GM18861 (cell line): Measurements from ENCODE around the gene HOXB6.

Source experiments
- ATAC-seq: cut with Tn5 transposase; IDR thresholded peaks from one replicate; pipeline ENCODE4 v1.9.1; 2021; ENCODE audit not compliant: unreplicated experiment

HOXB6 gene

DNA sequence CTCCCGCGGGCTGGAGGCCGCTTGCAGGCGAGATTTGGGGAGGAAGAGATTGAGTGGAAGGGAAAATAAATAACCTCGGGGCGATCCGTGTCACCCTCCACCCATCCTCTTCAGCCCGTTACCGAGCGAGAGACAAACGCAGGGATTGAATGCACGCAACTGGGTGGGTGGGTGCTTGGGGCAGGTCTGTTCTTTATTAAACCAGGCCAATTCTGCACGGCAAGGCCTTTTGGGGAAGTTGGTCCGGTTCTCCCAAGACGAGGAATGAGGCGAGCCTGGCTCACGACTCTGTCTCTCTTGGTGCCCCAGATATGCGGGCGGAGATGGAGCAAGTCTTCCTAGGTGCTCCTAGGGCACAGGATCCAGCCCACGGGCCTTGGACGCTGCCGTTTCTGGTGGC lies 6.4 kb upstream of the HOXB6 start:
- ATAC-seq = no peak

DNA sequence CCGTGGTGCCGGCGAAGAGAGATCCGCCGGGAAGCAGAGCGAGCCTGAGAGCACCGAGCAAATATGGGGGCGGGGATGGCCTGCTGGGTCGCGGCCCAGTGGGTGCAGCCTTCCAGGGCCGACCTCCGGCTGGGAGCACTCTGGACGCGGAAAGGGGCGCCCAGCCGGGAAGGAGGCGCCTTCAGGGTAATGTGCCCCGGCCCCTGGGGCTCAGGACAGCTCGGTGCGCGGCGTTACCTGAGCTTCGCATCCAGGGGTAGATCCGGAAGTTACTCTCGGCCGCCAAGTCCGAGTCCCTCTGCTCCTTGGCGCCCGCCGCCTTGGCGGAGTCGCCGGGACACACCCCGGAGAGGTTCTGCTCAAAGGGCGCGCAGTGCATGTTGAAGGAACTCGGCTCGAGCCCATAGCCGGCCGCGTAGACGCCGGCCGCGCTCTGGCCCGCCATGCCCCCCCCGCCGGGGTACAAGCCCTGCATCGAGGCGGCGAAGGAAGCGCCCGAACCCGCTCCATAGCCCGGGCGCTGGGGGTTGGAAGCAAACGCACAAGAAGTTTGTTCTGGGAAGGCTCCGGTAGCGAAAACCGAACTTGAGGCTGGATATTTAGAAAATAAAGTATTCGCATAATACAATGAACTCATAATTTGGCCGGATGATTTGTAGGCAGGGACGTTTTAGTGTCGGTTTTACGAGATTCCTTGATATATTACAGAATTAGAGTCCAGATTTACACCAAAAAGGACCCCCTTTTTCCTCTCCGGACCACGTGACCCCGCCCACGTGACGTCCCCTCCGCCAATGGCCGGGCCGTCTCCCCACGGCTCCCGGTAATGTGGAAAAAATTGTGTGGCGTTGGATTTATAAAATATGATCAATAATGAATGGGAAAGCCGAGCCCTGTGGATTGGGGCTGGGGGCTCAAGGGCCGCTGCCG lies 5.8 kb upstream of the HOXB6 start, which contains the start of gene HOXB7:
TSS of gene HOXB7 (minus strand) at position 736 of the 930 bp plus-strand sequence. CDS start at position 637, 99 bp downstream.
- no peak for ATAC-seq

DNA sequence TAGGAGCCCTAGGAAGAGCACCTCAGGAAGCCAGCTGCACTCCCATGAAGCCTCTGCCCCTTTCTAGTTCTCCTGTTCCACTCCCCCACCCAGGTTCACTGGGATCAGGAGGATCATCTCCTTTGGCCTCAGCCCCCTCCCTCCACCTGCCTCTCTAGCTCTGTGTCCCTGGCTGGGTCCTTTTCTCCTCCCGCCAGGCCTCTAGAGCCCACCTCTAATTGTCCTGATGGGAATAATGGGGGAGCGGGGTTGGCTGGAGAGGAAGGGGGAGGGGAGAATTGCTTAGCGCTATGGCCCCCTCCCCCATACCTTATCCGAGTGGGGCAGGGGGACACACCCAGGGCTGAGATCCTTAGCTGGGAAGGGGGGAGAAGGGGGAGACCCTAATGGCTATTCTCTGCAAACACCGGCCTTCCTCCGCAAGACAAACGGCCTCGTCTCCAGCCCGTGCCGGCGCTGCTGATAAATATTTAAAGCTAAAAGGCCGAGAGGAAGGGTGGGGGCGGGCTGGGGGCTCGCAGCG lies 5.0 kb upstream of the HOXB6 start:
- no peak for ATAC-seq

DNA sequence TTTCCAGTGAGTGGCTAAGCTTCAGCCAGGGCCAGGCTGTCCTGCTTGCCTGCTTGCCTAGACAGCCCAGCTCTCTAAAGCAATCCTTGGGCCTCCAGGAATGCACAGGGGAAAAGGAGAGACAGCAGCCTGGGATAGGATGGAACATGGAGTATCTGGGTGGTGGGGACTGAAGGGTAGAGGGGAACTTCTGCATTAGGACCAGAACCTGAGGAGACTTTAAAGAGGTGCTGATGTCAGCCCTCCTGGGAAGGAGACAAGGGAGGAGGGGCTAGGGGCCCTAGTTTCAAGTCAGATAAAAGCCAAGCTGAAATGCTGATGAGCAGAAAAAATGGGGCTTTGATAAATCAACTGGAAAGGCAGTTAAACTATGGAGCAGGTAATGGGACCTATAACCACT lies 4.2 kb upstream of the HOXB6 start:
- ATAC-seq = no peak

DNA sequence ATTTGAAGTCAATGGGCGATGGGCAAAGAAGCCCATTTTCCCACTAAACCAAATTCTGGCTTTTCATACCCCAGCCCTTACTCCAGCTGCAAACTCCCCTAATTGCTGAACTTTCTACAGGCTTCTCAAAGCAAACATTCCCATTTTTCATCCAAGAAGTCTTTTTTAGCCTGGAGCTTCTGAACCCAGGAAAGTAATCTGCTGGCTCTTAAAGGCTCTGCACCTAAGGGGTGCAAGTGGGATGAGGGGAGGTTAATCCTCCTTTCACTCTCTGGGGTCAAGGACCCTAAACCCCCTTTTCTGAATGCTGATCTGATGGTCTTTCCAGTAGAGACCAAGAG lies 3.7 kb upstream of the HOXB6 start:
- ATAC-seq = no peak

DNA sequence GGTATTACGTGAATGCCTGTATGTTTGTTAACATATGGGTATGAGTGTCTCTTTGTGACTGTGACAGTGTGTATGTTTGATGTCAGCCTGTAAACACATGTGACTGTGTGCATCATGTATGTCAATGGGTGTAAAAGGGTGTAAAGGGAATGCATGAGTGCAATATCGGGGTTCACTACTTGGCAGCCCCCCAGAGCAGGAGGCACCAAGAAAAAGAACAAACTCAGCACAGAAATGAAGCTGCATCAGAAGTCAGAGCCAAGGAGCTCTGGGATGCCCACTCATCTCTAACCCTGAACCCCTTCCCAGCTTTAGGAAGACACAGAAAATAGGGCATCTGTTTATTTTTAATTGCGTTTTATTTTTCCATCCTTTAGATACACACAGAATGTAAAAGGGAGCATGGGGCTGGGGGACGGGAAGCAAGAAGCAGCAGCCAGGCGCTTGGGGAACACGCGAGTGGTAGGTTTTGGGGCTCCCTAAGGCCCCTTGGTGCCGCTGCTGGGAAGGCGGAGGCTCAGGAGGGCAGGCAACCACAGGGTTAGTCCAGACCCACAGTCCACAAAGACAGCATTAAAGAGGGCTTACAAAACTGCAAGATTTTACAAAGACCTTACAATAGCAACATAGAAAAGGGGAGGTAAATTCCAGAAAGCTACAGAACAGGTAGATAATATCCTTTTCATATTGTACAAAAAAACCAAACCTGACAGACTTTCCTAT lies 2.3 kb upstream of the HOXB6 start:
- ATAC-seq = no peak

DNA sequence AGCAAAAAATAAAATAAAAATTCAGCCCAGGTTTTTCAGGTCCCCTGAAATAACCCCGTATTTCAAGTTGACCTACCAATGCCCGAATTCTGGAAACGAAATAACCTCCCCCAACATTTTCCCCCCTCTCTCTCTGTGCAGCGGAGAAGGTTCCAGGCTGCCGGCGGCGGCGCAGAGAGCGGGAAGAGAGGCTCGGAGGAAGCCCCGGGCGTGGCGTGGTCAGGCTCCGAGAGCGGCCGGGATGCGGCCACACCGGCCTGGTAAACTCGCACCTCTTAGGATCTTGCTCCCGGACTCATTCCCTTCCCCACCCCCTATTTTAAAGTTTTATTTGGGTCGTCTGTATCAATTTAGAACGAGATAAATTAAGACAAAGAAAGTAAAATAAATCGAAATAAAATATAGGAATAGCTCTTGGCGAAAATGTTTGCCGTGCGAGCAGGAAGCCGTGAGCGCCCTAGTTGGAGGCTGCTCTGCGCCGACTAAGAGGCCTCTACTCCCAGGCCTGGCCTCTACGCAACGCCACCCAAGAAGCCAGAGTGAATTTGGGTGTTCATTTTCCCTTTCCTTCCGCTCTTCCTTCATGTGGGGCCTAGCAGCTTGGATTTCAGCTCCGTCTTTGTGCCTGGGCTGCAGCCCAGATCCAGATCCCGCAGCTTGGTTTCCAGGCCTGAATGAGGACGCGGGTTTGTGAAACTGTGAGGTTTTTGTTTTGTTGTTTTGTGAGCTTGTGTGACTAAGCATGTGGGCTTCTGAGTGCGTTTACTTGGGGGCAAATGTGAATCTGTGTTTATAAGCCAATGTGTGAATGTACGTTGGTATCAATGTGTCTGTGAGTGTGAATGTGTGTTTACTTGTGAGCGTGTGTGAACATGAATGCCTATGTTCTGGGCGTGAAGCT lies 1.5 kb upstream of the HOXB6 start:
- ATAC-seq = no peak

DNA sequence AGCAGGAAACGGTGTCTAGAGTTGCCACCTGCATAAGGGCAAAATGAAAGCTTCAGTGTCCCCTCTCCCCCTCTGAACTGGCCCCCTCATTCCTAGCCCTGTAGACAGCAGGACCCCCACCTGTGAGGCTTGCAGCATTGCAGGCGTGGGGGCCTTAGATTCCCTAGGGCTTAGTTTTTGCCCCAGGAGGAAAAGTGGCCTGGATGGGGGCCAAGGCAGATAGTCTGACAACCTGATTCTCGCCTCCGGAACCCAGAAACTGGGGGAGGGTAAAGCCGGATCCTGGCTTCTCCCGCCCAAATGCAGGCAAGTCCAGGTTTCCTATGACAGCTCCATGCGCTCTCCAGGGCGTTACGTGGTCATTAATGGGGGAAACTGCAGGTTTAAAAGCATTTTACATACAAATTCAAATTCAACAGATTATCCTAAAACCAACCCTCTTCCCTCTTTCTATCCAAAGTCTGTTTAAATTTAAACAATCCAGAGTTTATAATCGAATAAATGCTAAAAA lies 678 bp upstream of the HOXB6 start:
- ATAC-seq = no peak

DNA sequence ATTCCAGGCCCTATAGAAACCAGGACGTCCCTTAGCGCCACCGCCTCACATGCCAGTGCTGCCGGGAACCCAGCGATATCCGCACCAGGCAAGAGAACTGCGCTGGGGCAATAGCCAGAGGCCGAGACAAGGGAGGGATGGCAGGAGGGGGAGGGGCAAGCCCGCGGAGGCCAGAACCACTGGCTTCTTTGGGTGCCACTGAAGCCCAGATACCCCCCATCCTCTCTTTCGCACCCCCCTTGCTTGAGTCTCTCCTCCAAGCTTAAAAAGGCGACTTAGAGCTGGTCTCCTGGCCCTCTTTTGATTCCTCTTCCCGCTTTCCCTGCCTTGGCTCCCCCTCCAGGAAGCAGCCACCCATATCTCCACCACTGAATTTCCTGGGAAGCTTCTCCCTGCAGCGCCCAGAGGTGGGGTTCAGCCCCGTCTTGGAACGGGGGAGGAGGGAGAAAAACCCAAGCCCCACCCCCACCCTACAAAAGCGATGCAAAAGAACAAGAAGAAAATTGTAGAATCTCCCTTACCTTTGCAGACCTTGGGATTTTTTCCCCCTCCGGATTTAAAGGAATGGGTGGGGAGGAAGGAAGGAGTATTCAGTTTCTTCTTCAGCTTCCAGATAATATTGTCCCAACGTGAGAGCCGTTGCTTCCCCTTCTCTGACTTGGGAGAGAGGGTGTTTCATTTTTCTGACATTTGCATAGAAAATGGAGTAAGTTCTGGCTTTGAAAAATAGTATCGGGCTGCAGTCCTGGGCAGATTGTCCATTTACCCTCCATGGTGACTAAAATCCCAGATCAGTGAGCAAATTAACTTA lies 622 bp downstream of the HOXB6 start:
- ATAC-seq = no peak

DNA sequence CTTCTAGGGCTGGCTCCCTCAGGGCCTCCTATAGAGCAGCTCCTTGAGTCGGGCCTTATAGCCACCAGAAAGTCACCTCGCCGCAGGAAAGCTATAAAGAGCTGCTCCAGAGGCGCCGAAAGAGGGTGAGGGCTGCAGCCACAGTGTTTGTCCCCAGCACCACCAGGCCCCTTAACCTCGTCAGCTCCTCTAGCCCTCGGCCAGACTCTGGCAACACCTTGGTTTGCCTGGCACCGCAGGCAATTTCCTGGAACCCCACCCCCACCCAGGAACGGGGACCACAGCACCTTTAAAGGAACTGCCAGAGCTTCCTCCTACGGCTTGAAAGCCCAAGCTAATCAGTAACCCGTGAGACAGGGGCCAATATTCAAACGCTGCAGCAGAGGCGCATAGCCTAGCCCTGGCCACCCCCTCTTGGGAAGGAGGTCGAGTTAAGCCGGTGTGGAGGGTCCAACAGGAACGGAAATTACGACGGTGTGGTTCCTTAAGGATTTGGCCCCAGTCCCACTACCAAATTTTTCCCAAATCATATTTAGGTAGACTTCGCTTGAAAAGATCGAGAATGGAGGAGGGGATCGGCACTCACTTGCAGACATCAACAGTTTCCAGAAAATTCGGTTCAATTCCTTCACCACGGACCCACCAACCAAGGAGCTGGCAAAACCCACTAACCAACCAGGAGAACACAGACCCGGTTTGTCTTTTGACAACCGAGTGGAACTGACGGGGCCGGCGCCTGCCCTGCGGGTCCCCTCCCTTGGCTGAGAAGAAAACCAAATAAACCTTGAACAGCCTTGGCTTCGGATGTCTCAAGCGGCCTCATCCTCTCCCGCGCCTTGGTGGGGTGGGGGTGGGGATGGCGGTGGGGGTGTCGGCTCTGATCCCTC lies 3.0 kb downstream of the HOXB6 start:
- ATAC-seq = no peak

DNA sequence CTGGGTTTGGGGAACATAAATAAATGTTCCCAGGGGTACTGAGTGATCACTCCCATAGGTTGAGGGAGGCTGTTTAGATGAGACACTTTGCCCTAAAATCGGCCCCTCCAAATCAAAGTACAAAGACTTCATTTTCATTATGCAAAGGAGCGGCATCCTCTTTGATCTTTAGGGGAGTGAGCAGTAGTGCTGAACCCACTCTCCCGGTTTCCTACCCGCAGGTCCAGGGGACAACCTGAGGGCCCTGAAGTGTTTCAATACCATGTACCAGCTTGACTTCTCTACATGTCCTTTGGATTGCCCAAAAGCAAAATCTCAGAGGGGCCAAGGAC lies 3.6 kb downstream of the HOXB6 start:
- ATAC-seq = no peak

DNA sequence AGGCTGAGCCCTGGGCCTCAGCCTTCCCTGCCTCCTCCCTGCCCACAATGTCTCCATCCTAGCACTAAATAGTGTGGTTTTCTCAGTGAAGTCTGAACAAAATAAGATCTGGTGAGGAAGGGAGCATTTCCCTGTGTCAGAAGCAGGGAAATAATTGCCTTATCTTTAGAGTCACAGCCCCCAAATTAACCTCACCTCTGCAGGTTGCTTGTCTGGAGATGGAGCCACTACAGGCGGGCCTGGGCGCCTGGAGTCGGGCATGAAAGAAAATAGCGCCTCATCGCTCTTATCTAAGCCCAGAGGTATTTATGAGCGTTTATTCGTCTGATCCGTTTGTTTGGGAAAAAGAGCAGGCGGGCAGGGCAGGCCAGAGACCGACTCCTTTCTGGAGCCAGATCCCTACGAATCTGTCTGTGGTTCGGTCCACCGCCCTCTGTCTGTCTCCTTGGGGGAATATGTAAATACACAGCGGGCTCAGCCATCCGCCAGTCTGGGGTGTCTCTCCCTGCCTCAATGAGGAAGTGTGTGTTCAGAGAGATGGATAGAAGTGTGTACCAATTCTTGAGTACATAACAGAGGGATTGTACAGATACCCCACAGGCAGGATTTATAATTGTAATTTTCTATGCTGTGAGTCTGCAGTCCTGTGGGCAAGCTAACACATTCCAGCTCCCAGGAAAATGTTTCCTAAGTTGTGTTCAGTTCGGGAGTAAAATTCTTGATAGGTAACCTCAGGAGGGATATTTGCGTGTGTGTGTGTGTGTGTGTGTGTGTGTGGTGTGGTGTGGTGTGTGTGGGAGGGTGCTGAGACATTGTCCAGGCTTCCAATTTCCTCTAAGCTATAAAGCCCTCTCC lies 4.3 kb downstream of the HOXB6 start:
- no peak for ATAC-seq

DNA sequence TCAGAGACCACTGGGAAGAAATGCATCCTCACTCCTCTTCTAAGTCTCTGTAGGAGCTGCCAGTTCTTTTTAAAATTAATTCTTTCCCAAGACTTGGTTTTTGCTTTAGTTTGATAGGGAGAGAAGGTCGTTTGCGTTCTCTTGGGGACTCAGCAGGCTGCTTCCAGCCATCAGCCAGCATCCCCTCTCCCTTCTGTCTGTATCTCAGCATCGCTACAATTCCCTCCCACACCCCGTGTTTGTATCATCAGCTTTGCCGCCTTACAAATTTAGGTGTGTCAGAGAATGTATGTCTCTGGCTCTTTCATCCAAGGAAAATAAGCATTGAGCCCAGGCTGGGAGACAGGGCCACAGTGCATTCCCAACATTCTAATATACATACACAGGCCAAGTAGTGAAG lies 5.4 kb downstream of the HOXB6 start:
- no peak for ATAC-seq

DNA sequence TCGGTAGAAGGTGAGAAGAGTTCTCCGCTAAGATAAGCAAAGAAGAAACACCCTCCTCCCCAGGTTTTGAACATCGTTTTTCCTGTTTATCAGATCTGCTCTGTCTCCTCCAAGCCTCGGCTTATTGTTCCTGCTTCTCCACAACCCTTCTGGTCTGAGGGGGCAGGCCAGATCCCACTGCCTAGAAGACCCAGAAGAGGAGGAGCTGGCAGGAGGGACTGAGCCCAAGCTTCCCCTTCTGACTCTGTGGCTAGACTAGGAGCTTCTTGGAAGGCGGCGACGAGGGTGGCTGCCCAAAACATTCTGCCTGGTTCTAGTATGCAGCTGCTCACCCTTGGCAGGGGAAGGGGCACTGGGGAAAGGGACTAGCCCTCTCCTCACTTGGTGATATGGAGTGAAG lies 6.0 kb downstream of the HOXB6 start:
- ATAC-seq = no peak

DNA sequence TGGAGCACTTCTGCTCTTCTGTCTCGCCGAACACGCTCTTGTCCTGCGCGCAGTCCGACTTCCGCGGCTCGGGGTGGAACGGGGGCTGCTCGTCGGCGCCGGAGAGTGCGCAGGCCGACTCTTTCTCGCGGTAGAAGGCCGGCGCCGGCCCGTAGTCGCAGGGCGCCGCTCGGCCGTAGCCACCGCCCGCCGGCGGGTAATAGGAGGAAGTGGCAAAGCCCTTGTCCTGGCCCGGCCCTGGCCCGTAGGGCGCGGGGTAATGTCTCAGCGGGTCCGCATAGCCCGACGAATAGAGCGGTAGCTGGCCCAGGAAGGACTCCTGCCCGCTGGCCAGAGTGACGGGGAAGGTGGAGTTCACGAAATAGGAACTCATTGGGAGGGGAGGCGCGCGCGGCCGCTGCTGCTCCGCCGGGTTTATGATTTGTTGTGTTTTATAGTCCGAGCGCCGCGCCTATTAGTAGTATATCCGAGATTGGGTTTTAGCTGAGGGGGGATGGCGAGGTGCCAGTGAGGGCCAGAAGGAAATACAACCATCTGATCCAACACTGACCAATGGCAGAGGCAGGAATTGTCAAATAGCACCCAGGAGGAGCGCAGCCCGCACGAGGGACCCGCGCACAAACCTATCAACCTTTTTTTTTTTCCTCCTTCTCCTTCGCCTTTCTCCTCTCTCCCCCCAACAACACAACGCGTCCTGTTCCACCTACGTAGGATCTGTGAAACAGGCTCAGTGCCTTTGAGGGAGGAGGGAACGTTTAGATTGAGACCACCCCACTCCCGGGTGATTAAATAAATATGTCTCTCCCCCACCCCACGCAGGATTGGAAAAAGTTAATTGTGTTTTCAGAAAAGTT lies 6.8 kb downstream of the HOXB6 start:
- no peak for ATAC-seq

DNA sequence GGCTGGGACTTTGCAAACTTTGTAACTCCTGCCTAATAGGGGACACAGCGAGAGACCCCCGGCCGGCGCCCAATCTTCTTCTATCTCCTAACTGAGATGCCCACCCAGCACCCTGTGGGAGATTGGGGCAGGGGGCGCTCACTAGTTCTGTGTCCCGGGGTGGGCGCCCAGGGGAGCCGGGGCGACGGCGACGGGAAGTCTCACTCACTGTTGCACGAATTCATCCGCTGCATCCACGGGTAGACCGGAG lies 7.3 kb downstream of the HOXB6 start:
- no peak for ATAC-seq

DNA sequence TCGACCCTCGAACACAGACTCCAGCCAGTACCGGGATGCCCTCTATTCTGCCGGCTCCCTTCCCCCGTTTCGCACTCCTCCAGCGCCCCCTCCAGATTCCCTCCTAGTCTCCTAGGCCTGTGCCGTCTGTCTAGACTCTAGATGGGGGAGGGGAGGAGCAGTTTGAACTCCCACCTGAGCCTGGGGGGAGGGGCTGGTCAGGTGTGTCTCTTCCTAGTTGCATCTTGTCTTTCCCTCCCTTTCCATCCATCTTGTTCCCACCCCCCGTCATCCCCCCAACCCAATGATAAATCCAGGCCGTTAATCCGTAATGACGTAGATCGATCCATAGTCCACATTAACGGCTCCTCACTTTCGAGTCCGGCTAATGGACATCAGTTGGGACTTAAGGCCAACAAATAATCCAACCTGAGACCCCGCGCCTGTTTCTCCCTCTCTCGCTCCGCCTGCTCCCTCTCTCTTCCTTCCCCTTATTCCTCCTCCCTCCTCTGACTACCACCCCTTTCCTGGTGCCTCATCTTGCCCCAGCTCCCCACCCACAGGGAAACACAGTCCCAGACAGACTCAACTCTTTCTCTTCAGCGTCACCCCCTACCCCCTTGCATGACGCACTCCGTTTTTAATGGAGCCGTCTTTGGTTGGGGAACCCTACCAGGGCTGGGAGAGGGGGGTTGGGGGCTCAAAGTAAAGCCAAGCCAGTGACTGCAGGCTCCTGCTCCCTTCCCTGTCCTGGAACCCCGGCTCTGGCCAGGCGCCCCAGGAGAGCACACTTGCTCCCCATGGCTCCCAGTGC lies 7.9 kb downstream of the HOXB6 start:
- no peak for ATAC-seq
